GM12875 (cell line): ENCODE data around the gene EPHX1.

Experiments used
- H3K4me3 ChIP-seq: one replicate; pipeline ENCODE4 v1.5.1; 2011; ENCODE audit warnings: low read depth, low read length, control low read depth
- CTCF ChIP-seq: IDR thresholded peaks from 2 replicates; pipeline ENCODE4 v1.5.1; 2011; ENCODE audit warnings: low read depth, mild to moderate bottlenecking, control low read depth, inconsistent platforms, low read length, moderate library complexity, borderline replicate concordance; ENCODE audit not compliant: insufficient read depth

The EPHX1 gene

DNA sequence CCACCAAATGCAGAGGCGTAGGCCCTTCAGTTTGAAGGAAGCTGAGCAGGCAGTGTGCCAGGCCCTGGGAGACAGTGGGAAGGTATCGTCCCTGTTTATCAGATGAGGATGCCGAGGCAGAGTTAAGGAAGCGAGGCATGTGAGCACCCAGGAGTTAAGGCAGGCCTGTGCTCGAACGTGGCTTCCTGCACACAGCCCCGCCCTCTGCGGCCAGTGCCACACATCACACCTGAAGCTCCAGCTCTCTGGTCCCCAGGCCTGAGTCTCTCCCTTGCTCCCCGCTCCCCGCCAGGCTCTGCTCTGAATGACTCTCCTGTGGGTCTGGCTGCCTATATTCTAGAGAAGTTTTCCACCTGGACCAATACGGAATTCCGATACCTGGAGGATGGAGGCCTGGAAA lies 32.1 kb downstream of the EPHX1 start:
- H3K4me3 ChIP-seq = no peak overlapping the region
- TF ChIP-seq CTCF = no peak

GRCh38 chr1:225842788-225843425 lies 33.0 kb downstream of the EPHX1 start:
- no peak for TF ChIP-seq CTCF
- H3K4me3 ChIP-seq = no peak overlapping the region

DNA sequence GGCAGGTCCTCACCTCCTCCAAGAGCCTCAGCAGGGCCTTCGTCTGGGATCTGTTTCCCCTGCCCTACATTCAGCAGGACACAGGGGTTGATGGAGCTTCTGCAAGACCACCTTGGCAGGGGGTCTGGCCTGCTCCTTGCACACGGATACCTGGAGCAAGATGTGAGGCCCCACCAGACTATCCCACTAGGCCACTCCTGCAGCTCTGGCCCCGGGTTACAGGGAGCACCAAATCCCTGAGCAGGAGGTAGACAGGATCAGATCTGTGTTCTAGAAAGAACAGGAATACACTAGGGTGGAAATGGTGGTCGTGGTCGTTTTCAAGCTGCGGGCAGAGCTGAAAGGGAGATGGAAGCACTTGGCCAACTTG lies 33.5 kb downstream of the EPHX1 start:
- no peak for TF ChIP-seq CTCF
- no peak overlapping the region for H3K4me3 ChIP-seq

GRCh38 chr1:225844236-225845061 lies 34.5 kb downstream of the EPHX1 start:
- TF ChIP-seq CTCF = no peak
- H3K4me3 ChIP-seq = no peak overlapping the region

- no peak for TF ChIP-seq CTCF
- H3K4me3 ChIP-seq = no peak overlapping the region
Measured at GRCh38 chr1:225845097-225845496, 35.2 kb downstream of the EPHX1 start.

DNA sequence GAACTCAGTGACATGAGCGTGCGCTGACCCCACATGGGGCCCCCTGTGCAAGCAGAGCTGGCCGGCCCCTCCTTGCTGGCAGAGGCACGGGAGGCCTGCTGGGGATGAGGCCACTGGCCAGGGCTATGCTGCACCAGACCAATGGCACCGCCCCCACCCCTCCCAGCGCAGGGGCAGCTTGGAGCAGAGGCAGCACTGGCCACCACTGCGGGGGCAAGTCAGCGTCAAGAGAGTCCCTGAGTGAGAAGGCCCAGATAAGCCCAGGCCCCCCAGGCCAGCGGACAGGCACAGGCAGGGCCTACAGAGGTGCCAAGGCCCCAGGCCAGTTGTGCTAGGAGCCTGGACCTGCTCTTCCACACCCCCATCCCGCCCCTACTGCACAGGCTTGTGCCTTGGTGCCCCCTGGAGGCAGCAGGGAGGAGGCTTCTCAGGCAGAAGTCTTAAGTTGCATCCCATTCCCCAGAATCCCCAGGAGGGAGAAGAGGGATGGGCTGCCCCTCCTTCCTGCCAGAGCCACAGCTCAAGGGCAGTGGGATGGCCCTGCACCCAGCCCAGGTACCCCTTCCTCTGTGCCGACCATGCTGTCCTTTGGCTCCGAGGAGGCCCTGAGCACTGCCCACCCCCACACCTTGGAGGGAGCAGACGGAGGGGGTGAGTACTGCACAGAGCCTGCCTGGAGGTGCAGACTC lies 35.8 kb downstream of the EPHX1 start:
- H3K4me3 ChIP-seq = no peak overlapping the region

More for the DNA sequence above, 35.8 kb downstream of the EPHX1 start:
- TF ChIP-seq CTCF = peak; percentile 66
